Astrocyte (in vitro differentiated cells and primary cell): ENCODE measurements around the gene SPSB1.

Experiments
- CTCF ChIP-seq: IDR thresholded peaks from 2 replicates; pipeline ENCODE4 v1.5.1; 2011; ENCODE audit warnings: low read depth, mild to moderate bottlenecking, inconsistent platforms, low read length, moderate library complexity; ENCODE audit not compliant: insufficient read depth
- EZH2 ChIP-seq: IDR thresholded peaks from 2 replicates; pipeline ENCODE4 v1.6.1; 2012; ENCODE audit warnings: mild to moderate bottlenecking, low read length, inconsistent platforms; ENCODE audit not compliant: insufficient read depth

GRCh38 chr1:9380711-9381110 lies 88.0 kb downstream of the SPSB1 start:
- TF ChIP-seq CTCF = no peak
- no peak for TF ChIP-seq EZH2
